ENCODE measurements around the gene CHRNA3.

Gene CHRNA3

DNA sequence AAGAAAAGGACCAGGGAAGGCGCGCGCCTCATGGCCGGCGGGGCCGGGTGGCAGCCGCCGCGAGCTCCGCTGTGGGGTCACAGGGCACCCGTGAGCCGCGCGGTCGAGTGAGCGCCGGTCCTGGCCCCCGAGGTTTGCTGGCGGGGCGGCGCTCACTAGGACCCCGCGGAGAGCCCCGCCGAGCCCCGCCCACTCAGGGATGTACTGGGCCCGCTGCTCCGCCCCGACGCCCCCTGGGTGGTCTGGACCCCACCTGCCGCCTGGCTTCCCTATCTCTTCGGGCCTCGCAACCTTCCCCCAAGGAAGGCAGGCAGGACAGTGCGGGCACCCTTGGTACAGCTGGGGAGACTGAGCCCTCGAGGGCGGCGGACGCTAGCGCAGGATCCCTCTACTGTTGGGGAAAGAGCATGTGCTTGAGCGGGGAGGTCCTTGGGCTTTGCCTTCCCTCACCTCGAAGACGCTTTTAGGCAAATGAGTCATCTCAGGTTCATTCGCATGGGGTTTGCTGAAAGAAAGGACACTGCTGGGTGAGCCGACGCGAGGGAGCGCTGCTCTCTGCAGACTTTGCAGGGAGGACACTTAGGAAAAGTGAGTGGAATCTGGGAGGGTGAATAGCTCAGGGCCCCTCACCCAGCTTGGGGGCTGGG lies 20.4 kb upstream of the CHRNA3 start, which contains the start of gene CHRNB4:
CHRNB4 (minus strand) TSS at position 109 of the 647 bp plus-strand sequence; CDS start at position 32, 77 bp downstream.
- TF ChIP-seq, protein P1, sequence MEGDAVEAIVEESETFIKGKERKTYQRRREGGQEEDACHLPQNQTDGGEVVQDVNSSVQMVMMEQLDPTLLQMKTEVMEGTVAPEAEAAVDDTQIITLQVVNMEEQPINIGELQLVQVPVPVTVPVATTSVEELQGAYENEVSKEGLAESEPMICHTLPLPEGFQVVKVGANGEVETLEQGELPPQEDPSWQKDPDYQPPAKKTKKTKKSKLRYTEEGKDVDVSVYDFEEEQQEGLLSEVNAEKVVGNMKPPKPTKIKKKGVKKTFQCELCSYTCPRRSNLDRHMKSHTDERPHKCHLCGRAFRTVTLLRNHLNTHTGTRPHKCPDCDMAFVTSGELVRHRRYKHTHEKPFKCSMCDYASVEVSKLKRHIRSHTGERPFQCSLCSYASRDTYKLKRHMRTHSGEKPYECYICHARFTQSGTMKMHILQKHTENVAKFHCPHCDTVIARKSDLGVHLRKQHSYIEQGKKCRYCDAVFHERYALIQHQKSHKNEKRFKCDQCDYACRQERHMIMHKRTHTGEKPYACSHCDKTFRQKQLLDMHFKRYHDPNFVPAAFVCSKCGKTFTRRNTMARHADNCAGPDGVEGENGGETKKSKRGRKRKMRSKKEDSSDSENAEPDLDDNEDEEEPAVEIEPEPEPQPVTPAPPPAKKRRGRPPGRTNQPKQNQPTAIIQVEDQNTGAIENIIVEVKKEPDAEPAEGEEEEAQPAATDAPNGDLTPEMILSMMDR (IDR thresholded peaks at IDR 0.05; ENCODE audit: low read depth, low read length, missing control alignments), result peak; percentile 39
- Histone ChIP-seq H3K27me3 (replicated peaks) (no peaks in the 10 kb centered on the region), H3K36me3 (replicated peaks) (no peaks in the 10 kb centered on the region), H3K27ac (no peak within 1 kb of the TSS), H3K4me3 (ENCODE audit: low read depth, low read length) (peak within 1 kb of the TSS; percentile 46)
- no peak for DNase-seq
- in situ Hi-C loops (cut with HindIII; ENCODE audit: low pct_ligation_motif_present, low sequenced_read_pairs), result no loop called here

DNA sequence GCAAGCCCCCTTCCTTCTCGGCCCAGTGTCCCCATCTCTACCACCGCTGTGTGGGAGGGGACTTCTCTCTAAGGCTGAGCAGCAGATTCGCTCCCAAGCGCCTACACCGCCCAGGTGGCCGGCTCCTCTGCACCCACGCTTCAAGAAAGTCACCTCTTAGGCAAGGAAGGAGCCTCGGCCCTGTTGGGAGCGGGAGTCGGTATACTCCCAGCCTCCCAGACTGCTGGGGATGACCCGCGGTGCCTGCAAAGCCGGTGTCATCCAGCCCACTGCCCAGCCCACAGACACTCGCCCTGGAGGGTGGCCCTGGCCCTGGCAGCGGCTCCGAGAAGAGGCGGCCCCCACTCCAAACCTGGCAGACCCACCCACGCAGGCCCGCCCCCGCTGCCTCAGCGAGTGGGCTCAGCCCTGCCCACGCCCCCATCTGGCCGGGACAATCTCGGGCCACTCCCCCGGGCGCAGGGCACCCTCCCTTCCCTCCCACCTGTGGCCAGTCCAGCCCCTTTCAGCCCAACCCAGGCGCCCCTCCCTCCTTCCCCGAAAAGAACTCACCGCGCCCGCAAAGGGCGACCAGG lies 19.8 kb upstream of the CHRNA3 start:
- TF ChIP-seq, protein P1 (IDR thresholded peaks at IDR 0.05; ENCODE audit: low read depth, low read length, missing control alignments), result no peak
- no peaks in the 10 kb centered on the region for H3K36me3 ChIP-seq (replicated peaks)
- in situ Hi-C loops (cut with HindIII; ENCODE audit: low pct_ligation_motif_present, low sequenced_read_pairs), result no loop called here
- no peak overlapping the region for H3K27ac ChIP-seq
- DNase-seq, result no peak
- H3K4me3 ChIP-seq (ENCODE audit: low read depth, low read length), result peak overlapping the region; percentile 46
- H3K27me3 ChIP-seq (replicated peaks), result no peaks in the 10 kb centered on the region

DNA sequence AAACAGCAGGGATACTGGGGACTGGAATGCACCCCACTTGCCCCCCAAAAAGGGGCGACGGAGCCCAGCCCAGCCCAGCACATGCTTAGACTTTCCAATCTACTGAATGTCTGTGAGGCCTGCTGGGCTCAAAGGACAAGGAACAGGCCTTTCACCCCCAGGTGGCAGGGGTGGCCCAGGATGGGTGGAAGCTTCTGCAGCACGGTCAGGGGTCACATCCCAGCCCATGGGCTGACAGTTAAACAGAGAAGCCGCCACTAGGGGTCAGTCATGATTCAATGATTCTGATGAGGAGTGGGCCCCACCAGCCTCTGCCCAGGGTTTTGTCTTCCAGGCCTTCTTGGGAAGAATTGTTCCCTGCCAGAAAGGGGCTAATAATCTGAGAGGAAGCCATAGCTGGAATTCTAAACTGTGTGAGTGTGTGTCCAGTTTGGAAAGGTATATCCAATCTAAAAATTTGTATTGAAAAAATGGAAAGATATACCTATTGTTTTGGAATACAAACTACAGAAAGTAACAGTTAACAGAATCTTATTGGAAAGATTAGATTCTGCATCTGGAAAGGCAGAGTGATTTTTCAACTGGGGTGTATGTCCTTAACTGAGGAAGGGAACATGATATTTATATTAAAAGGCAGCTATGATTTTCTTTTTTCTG lies 18.0 kb upstream of the CHRNA3 start:
- no peaks in the 10 kb centered on the region for H3K36me3 ChIP-seq (replicated peaks)
- DNase-seq, result peak; percentile 40

DNA sequence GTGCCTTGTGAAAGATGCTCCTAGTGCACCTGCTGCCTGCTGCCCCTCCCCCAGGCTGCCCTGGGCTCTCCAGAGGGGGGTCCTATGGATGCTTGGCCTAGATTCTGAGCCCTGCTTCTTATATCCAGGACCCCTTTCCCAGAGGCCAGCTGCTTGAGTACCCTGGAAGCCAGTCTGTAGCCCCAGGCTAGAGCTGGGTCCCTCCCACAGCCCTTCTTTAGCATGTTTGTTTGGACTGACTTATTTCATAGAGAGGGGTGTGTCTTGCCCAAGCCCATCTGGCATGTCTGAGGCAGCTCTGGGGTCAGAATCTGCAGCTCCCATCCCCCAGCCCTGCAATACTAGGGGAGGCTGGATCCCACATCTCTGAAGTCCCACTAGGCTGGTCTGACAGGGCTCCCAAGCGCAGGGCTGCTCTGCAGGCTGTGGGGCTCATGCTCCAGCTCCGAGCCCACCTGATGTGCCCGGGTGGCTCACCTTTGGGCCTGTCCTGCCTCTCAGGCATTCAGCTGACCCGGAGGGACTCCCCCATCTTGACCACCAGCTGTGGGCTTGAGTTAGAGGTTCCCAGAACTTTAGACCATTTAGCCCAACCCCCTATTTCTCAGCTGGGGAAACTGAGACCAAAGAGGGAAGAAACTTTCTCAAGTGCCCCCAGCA lies 17.1 kb upstream of the CHRNA3 start:
- TF ChIP-seq, protein P1 (IDR thresholded peaks at IDR 0.05; ENCODE audit: low read depth, low read length, missing control alignments), result no peak
- H3K36me3 ChIP-seq (replicated peaks), result no peaks in the 10 kb centered on the region
- no peak overlapping the region for H3K27ac ChIP-seq
- no peak for DNase-seq
- no peaks in the 10 kb centered on the region for H3K27me3 ChIP-seq (replicated peaks)
- no peak overlapping the region for H3K4me3 ChIP-seq (ENCODE audit: low read depth, low read length)
- in situ Hi-C loops (cut with HindIII; ENCODE audit: low pct_ligation_motif_present, low sequenced_read_pairs), result no loop called here

More for the DNA sequence above, 18.0 kb upstream of the CHRNA3 start:
- in situ Hi-C loops (cut with HindIII; ENCODE audit: low pct_ligation_motif_present, low sequenced_read_pairs), result no loop called here
- no peak overlapping the region for H3K27ac ChIP-seq
- no peak overlapping the region for H3K4me3 ChIP-seq (ENCODE audit: low read depth, low read length)
- H3K27me3 ChIP-seq (replicated peaks), result no peaks in the 10 kb centered on the region
- TF ChIP-seq, protein P1 (IDR thresholded peaks at IDR 0.05; ENCODE audit: low read depth, low read length, missing control alignments), result peak; percentile 79

DNA sequence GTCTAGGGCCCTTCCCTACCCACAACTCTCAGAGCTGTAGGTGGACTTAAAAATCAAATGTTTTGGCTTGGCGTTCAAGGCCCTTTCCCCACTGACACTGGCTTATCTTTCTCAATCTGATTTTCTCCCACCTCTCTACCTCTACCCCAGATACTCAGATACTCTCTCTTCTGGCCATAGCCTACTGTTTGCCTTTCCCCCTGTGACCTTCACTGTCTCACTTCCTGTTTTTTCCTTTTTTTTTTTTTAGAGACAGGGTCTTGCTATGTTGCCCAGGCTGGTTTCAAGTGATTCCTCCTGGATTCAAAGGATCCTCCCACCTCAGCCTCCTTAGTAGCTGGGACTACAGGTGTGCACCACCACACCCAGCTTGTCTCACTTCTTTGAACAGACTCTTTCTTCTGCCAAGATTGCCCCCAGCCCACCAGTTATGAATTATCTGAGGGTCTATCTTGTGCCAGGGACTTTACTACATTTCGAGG lies 15.6 kb upstream of the CHRNA3 start:
- in situ Hi-C loops (cut with HindIII; ENCODE audit: low pct_ligation_motif_present, low sequenced_read_pairs), result no loop called here
- H3K27ac ChIP-seq, result no peak overlapping the region
- no peak for DNase-seq
- no peaks in the 10 kb centered on the region for H3K27me3 ChIP-seq (replicated peaks)
- TF ChIP-seq, protein P1 (IDR thresholded peaks at IDR 0.05; ENCODE audit: low read depth, low read length, missing control alignments), result no peak
- no peak overlapping the region for H3K4me3 ChIP-seq (ENCODE audit: low read depth, low read length)
- no peaks in the 10 kb centered on the region for H3K36me3 ChIP-seq (replicated peaks)
